Globus pallidus (tissue), 1 donor: ENCODE measurements around the gene NCK1.
A peak's percentile ranks its signal among the peaks of the same experiment; 100 is the strongest.

Experiments
- DNase-seq: peaks from one replicate; pipeline ENCODE4 v3.0.0-alpha.2; 2015; ENCODE audit warnings: low spot score

The NCK1 gene

DNA sequence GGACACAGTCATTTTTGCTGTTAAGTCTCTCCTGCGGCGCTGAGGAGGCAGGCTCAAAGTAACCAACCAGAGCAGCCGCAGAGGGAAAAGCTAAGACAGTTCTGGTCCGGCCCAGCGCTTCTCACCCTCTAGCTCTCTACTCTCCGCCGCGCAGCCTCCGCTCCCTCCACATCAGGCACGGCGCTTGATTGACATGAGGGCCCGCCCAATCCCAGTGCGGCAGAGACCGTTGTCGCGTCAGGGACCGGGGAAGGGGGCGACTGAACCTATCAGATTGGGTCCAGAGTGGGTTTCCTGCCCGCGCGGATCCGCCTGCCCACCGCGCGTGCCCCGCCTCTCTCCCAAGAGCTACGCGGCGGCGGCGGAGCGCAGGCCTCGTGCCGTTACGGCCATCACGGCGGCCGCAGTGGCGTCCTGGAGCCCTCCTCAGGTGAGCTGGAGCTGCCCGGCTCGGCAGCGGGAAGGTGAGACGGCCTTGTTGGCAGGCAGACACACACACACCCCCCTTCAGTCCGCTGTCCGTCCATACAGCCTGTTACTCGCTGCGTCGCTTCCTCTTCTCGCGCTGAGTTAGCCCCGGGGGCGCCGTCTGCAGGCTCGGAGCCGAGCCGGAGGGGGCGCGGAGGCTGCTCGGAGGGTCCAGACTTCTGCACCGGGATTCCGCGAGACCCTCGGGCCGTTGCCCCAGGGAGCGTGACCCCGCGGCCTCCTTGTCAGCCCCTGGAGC, at the start of gene NCK1:
Gene NCK1, plus strand, starts transcription at position 319 of the 727 bp plus-strand sequence. CDS start 65,794 bp downstream, outside the sequence.
- DNase-seq: peak; percentile 98

DNA sequence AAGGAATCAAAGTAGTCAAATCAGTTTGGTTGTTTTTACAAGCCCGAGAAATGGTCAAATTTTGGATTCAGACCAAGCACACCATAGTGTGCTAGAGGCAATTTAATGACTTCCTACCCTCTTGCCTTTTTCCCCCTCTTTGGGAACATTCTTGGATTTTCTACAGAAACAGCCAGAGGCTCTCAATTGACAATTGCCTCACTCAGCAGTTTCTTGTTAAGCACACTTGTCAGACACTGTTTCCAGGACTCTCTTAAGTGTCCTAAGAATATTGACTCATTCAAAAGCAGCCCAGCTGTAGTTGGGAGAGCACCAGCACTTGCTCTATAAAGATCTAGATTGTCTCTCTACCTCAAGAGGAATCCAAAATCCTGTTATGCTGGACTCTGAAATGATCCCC, 44.6 kb upstream of the NCK1 start:
- DNase-seq: peak; percentile 44

DNA sequence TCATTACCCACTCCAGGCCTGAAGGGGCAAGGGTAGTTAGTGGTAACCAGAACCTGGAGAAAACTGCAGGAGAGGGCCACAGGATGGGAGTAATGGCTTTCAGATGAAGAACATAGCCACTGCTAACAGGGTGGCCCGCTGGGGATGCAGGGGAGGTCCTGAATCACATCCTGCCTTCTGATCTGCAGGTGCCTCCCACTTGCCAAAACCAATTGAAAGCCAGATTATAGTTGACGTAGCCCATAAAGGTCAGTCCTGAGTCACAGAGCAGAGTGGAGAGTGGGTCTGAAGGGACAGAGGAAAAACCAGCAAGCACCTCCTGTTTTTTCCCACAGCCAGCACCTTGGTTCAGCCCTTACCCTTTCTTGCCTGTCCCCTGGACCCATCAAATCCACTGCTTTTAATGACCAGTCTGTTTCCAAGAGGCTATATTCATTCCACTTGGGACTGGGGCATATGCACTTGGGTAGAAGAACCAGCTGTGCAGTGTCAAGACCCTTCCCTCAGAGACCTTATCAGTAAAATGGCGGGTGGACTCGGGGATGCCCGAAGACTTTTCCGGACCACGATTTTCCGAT, 43.7 kb upstream of the NCK1 start:
- no peak for DNase-seq

GRCh38 chr3:136818769-136819391, 43.1 kb upstream of the NCK1 start, which contains the start of gene SLC35G2:
Gene SLC35G2 (plus strand): TSS chr3:136819126. CDS start chr3:136854461, 35,335 bp downstream.
- DNase-seq: peak; percentile 57

- DNase-seq: no peak
Measured at GRCh38 chr3:136819392-136819730, 42.6 kb upstream of the NCK1 start.

- no peak for DNase-seq
Measured at GRCh38 chr3:136819731-136820679, 42.0 kb upstream of the NCK1 start.

DNA sequence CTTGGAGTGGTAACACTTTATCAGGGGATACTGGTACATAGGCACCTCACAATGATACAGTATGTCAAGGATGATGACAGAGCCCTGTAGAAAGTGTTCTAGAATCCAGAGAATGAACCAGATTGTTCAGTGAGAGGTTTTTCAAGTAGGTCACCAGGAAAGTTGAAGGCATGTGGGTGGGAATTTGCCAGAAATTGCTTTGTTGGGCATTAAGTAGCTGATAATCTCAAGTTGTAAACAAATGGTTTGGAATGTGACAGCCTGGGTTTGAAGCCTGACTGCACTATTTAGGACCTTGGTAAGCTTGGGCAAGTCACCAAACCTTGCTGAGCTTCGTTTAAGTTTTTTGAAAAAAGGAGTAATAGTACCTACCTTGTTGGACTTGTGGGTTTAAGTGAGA, 30.5 kb upstream of the NCK1 start:
- DNase-seq: no peak

DNA sequence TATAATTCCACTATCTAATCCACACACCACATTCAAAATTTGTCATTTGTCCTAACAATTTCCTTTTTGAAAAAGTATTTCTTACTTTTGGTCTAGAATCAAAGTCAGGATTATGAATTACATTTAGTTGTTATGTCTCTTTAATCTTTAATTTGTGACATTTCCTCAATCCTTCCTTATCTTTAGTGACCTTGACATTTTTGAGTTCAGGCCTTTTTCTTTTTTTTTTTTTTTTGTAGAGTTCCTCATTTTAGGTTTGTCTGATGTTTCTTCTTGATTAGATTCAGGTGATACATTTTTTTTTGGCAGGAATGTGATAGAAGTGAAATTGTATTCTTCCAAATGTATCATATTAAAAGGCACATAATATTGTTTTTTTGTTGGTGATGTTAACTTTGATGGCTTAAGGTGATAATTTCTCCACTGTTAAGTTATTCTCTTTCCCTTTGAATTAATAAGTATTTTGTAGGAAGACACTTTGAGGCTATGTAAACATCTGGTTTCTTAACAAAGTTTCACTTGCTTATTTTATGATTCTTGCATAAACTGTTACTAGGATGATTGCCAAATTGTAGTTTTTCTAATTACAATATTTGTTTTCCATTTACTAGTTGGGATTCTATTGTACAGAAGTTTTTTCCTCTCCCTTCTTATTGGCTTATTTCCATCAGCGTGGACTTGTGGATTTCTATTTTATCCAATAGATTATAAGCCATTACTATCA, 26.8 kb upstream of the NCK1 start:
- DNase-seq: no peak

DNA sequence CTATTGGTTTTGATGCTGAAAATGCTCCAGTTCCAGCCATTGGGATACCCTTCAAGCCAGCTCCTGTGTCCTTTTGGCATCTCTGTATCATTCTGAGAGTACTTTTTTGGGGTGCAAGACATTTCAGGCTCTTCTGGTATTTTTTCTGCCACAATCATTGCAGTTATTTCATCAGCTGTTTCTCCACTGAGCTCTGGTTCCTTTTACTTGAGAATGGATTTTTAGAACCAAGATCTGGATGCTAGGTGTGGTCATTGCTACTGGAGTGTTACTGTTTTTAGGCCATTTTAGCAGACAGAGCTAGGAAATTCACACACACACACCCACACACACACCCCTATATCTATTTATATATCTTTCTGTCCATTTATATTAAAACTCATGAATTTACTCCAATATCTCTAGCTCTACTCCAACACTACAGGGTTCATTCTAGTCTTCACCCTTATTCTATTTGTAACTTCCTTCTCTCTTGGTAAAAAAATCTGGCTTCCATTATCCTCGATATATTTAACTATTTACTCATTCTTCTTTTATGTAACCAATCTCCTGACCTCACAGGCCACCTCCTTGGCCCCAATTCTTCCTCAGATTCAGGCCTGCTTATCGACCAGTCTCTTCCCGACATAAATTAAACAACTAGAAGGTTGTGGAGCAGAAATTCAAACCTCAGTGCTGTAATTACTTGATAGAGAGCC, 26.0 kb upstream of the NCK1 start:
- DNase-seq: no peak

- no peak for DNase-seq
Measured at GRCh38 chr3:136836511-136837156, 25.4 kb upstream of the NCK1 start.

DNA sequence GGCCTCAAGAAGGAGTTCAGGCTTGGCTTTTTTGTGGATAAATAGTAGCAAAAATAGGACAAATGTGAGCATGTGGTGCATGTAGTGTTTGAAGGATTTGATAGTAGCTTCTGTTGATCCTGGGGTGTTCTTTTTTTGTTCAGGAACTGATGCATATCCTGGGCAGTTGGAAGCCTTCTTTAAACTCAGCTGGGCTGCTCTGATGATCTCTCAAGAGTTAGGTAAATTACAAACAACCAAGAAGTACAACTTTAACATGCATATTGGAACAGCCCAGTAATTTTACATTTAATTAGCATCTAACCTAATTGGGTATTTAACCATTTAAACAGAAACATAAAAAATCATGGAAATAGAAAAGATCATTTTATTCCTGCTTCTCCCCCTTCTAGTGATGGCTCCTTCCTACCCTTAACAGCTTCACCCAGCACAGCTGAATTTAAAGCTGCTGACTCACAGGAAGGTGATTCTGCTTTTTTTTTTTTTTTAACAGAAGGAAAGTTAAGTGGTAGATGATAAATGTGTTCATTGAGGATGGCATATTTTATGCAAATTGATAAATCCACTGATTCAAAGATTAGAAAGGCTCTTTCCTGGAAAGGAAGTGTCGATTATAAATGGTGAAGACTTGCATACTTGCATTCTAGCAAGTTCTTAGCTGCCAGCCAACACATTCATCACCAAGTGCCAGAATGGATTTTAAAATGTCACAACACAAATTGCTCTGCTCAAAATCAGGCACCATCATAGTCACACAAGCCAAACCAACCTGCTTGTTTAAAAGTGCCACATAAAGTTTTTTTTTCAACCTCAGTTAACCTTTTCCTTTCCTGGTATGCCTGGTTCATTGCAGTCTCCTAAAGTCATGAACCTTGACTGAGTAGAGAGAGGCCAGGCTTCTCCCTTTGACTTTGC, 23.1 kb upstream of the NCK1 start:
- DNase-seq: no peak

- no peak for DNase-seq
Measured at GRCh38 chr3:136839556-136839931, 22.5 kb upstream of the NCK1 start.

- DNase-seq: no peak
Measured at GRCh38 chr3:136840252-136840651, 21.8 kb upstream of the NCK1 start.

DNA sequence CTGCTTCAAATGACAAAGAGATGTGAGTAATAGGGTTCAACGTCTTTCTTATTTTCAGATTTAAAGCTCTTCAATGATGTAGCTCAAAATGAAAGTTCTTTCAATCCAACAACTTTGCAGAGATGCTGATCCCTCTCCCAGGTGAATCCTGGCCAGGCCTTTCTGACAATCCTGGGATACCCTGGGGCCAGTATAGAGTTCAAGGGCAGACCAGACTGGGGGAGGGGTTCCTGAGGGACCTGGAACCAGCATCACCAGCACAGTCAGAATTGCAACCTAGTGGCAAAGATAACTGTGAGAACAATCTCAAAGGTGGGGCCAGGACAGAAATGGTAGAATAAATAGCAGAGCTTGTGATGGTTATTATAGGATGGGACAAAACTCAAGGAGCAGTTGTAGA, 19.7 kb upstream of the NCK1 start:
- DNase-seq: no peak

DNA sequence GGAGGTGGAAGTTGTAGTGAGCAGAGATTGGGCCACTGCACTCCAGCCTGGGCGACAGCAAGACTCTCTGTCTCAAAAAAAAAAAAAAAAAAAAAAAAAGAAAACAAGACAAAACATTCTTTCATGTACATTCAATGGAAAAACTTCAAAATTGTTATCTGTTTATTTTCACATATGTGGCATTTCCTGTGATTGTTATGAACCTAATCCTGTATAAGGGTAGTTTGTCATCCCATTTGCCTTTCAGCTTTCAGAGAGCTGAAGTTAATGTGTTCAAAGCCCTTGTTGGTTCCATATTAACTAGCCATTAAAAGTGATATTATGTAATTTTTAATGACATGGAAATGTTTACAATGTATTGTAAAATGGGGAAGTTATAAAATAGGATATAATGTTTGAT, 17.3 kb upstream of the NCK1 start:
- no peak for DNase-seq

DNA sequence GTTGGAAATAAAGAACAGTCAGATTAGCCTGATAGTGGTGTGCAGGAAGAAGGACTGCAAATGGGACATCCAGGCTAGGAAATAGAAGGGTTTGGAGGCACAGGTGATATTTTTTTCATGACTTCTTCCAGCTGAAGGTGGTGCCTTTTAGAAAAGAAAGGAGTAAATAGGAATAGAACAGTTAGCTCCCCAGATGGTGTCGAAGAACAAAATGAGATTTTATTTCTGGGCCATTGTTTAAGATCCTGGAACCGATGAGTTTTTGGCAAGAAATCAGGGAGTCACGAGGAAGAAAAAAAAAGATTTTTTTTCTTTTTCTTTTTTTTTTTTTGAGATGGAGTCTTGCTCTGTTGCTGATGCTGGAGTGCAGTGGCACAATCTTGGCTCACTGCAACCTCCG, 9.8 kb upstream of the NCK1 start:
- DNase-seq: no peak

- no peak for DNase-seq
Measured at GRCh38 chr3:136856665-136857064, 5.3 kb upstream of the NCK1 start.

DNA sequence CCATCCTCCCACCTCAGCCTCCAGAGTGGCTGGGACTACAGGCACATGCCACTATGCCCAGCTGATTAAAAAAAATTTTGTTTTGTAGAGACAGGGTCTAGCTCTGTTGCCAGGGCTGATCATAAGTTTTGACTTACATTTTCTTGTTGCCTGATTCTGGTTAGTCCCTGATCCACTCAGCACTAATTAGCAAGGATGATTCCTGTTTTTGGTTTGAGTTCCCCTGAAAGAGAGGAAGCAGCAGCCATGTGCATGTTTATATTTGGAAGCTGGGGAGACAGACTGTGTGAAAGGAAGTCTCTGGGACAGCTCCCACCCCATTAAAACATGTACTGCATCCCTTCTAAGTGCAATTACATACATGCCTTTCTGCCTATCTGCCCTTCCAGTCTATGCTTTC, 3.6 kb upstream of the NCK1 start:
- DNase-seq: peak; percentile 53

DNA sequence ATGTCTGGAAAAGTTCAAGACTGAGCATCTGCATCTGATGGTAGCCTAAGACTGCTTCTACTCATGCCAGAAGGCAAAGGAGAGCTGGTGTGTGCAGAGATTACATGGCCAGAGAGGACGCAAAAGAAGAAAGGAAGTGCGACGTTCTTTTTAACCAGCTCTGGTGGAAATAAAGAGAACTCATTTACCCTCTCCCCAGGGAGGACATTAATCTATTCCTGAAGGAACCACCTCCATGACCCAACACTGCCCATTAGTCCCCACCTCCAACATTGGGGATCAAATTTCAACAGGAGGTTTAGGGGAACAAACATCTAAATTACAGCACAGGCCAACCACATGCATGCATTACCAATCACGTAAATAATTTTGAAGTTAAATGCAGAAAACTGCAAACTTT, 1.5 kb upstream of the NCK1 start:
- DNase-seq: no peak
